ENCODE measurements around the gene CD99.
"Not testable (repeated sequence)": the region's sequence is repeated elsewhere in the genome, so short reads cannot be mapped to it uniquely, and the experiment has no call there.

Gene CD99

GRCh38 chrX:2735270-2735669 is 44.2 kb downstream of the CD99 start:
- Histone ChIP-seq H3K9me3 (ENCODE audit: insufficient read depth, low read length) (no peaks in the 10 kb centered on the region), H3K27me3 (ENCODE audit: low read length) (no peaks in the 10 kb centered on the region), H3K4me3 (ENCODE audit: insufficient read depth, low read length, poor library complexity, severe bottlenecking) (no peak overlapping the region), H4K20me1 (ENCODE audit: low read depth, low read length) (no peaks in the 10 kb centered on the region), H3K9me2 (replicated peaks; ENCODE audit: insufficient read depth, low read length) (no peaks in the 10 kb centered on the region), H3K4me2 (ENCODE audit: low read depth, low read length, poor library complexity, severe bottlenecking) (no peak overlapping the region), H3F3A (ENCODE audit: insufficient read depth) (no peaks in the 10 kb centered on the region), H3K79me2 (ENCODE audit: insufficient read depth, low read length) (no peaks in the 10 kb centered on the region), H2AFZ (ENCODE audit: low read depth, low read length, severe bottlenecking) (no peak overlapping the region), H3K36me3 (ENCODE audit: low read length) (no peaks in the 10 kb centered on the region), H3K9ac (ENCODE audit: low read length) (no peak overlapping the region), H3K27ac (ENCODE audit: low read depth, low read length) (no peak overlapping the region)
- TF ChIP-seq, protein P1, sequence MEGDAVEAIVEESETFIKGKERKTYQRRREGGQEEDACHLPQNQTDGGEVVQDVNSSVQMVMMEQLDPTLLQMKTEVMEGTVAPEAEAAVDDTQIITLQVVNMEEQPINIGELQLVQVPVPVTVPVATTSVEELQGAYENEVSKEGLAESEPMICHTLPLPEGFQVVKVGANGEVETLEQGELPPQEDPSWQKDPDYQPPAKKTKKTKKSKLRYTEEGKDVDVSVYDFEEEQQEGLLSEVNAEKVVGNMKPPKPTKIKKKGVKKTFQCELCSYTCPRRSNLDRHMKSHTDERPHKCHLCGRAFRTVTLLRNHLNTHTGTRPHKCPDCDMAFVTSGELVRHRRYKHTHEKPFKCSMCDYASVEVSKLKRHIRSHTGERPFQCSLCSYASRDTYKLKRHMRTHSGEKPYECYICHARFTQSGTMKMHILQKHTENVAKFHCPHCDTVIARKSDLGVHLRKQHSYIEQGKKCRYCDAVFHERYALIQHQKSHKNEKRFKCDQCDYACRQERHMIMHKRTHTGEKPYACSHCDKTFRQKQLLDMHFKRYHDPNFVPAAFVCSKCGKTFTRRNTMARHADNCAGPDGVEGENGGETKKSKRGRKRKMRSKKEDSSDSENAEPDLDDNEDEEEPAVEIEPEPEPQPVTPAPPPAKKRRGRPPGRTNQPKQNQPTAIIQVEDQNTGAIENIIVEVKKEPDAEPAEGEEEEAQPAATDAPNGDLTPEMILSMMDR (IDR thresholded peaks at IDR 0.05; ENCODE audit: insufficient read depth, low read length, poor library complexity, severe bottlenecking) = no peak
- no peak for TF ChIP-seq EZH2phosphoT487 (conservative IDR thresholded peaks at IDR 0.05; ENCODE audit: low read length)

DNA sequence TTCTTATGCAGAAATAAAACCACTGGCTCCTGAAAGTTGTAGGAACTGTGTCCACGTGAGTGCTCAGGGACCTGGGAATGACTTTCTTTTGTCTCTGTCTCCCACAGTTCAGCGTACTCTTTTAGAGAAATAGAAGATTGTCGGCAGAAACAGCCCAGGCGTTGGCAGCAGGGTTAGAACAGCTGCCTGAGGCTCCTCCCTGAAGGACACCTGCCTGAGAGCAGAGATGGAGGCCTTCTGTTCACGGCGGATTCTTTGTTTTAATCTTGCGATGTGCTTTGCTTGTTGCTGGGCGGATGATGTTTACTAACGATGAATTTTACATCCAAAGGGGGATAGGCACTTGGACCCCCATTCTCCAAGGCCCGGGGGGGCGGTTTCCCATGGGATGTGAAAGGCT is 49.6 kb downstream of the CD99 start:
- Histone ChIP-seq H3K79me2 (ENCODE audit: insufficient read depth, low read length) (no peaks in the 10 kb centered on the region), H4K20me1 (ENCODE audit: low read depth, low read length) (no peaks in the 10 kb centered on the region), H3K4me3 (ENCODE audit: insufficient read depth, low read length, poor library complexity, severe bottlenecking) (no peak overlapping the region), H3K27ac (ENCODE audit: low read depth, low read length) (no peak overlapping the region), H3K9me3 (ENCODE audit: insufficient read depth, low read length) (no peaks in the 10 kb centered on the region), H3K9ac (ENCODE audit: low read length) (no peak overlapping the region), H3F3A (ENCODE audit: insufficient read depth) (no peaks in the 10 kb centered on the region), H3K36me3 (ENCODE audit: low read length) (no peaks in the 10 kb centered on the region), H3K9me2 (replicated peaks; ENCODE audit: insufficient read depth, low read length) (no peaks in the 10 kb centered on the region), H2AFZ (ENCODE audit: low read depth, low read length, severe bottlenecking) (no peak overlapping the region), H3K4me2 (ENCODE audit: low read depth, low read length, poor library complexity, severe bottlenecking) (no peak overlapping the region), H3K27me3 (ENCODE audit: low read length) (no peaks in the 10 kb centered on the region)
- TF ChIP-seq, protein P1 (IDR thresholded peaks at IDR 0.05; ENCODE audit: insufficient read depth, low read length, poor library complexity, severe bottlenecking) = no peak
- TF ChIP-seq EZH2phosphoT487 (conservative IDR thresholded peaks at IDR 0.05; ENCODE audit: low read length) = no peak

DNA sequence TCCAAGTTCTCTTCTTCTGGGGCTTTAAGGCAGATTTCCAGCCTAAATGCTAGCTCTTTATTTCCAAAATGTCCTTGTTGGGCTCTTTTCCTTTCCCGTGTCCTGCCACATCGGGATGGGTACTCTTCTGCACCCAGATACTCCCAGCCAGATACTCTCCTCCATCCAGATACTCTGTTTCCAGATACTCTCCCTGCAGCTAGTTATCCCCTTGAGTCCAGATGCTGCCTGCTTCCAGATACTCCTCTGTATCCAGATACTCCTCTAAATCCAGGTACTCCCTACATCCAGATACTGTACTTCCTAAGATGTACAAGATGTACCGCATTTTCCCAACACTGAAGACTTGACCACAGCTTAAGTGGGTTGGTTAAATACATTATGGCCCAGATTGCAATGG is 50.3 kb downstream of the CD99 start:
- H3K36me3 ChIP-seq (ENCODE audit: low read length) = no peaks in the 10 kb centered on the region
- no peak overlapping the region for H2AFZ ChIP-seq (ENCODE audit: low read depth, low read length, severe bottlenecking)
- H3K79me2 ChIP-seq (ENCODE audit: insufficient read depth, low read length) = no peaks in the 10 kb centered on the region
- H3K4me2 ChIP-seq (ENCODE audit: low read depth, low read length, poor library complexity, severe bottlenecking) = no peak overlapping the region
- H4K20me1 ChIP-seq (ENCODE audit: low read depth, low read length) = no peaks in the 10 kb centered on the region
- no peak overlapping the region for H3K27ac ChIP-seq (ENCODE audit: low read depth, low read length)
- H3K9me2 ChIP-seq (replicated peaks; ENCODE audit: insufficient read depth, low read length) = no peaks in the 10 kb centered on the region
- H3F3A ChIP-seq (ENCODE audit: insufficient read depth) = no peaks in the 10 kb centered on the region
- no peaks in the 10 kb centered on the region for H3K9me3 ChIP-seq (ENCODE audit: insufficient read depth, low read length)
- no peak for TF ChIP-seq EZH2phosphoT487 (conservative IDR thresholded peaks at IDR 0.05; ENCODE audit: low read length)
- TF ChIP-seq, protein P1 (IDR thresholded peaks at IDR 0.05; ENCODE audit: insufficient read depth, low read length, poor library complexity, severe bottlenecking) = no peak
- H3K9ac ChIP-seq (ENCODE audit: low read length) = no peak overlapping the region
- H3K4me3 ChIP-seq (ENCODE audit: insufficient read depth, low read length, poor library complexity, severe bottlenecking) = no peak overlapping the region
- H3K27me3 ChIP-seq (ENCODE audit: low read length) = no peaks in the 10 kb centered on the region

GRCh38 chrX:2746250-2746649 is 55.2 kb downstream of the CD99 start:
- not testable (repeated sequence) for H3K4me3 ChIP-seq (ENCODE audit: insufficient read depth, low read length, poor library complexity, severe bottlenecking); H3K79me2 ChIP-seq (ENCODE audit: insufficient read depth, low read length); H3K9me2 ChIP-seq (replicated peaks; ENCODE audit: insufficient read depth, low read length); H3F3A ChIP-seq (ENCODE audit: insufficient read depth); H3K27me3 ChIP-seq (ENCODE audit: low read length); H4K20me1 ChIP-seq (ENCODE audit: low read depth, low read length); H3K9ac ChIP-seq (ENCODE audit: low read length); H2AFZ ChIP-seq (ENCODE audit: low read depth, low read length, severe bottlenecking); H3K36me3 ChIP-seq (ENCODE audit: low read length); H3K27ac ChIP-seq (ENCODE audit: low read depth, low read length); H3K4me2 ChIP-seq (ENCODE audit: low read depth, low read length, poor library complexity, severe bottlenecking); H3K9me3 ChIP-seq (ENCODE audit: insufficient read depth, low read length)

Measured in SU-DHL-6 (cell line).